Putamen (tissue), 1 donor: ENCODE results near the gene GAS2L2.
A peak's percentile ranks its signal among the peaks of the same experiment; 100 is the strongest.

Experiments used
- DNase-seq: peaks from one replicate; pipeline ENCODE4 v3.0.0-alpha.2; 2016; ENCODE audit warnings: low spot score

Gene GAS2L2

GRCh38 chr17:35745749-35746320 is 7.2 kb downstream of the GAS2L2 start:
- no peak for DNase-seq

- no peak for DNase-seq
These were observed 7.8 kb downstream of the GAS2L2 start for GRCh38 chr17:35745246-35745645.

GRCh38 chr17:35744830-35745229 is 8.2 kb downstream of the GAS2L2 start:
- DNase-seq, result no peak

- DNase-seq, result no peak
These were observed 9.3 kb downstream of the GAS2L2 start for GRCh38 chr17:35743626-35744328.

GRCh38 chr17:35742896-35743477 is 10.1 kb downstream of the GAS2L2 start:
- DNase-seq, result no peak

- no peak for DNase-seq
These were observed 10.5 kb downstream of the GAS2L2 start for GRCh38 chr17:35742496-35742895.

- DNase-seq, result no peak
These were observed 11.8 kb downstream of the GAS2L2 start for GRCh38 chr17:35740997-35741931.

- no peak for DNase-seq
These were observed 12.8 kb downstream of the GAS2L2 start for GRCh38 chr17:35740216-35740615.

GRCh38 chr17:35738519-35739133 is 14.4 kb downstream of the GAS2L2 start:
- DNase-seq, result no peak

- no peak for DNase-seq
These were observed 16.8 kb downstream of the GAS2L2 start for GRCh38 chr17:35736236-35736635.

- no peak for DNase-seq
These were observed 17.8 kb downstream of the GAS2L2 start for GRCh38 chr17:35735036-35735805.

- no peak for DNase-seq
These were observed 18.6 kb downstream of the GAS2L2 start for GRCh38 chr17:35734396-35734795.

GRCh38 chr17:35733366-35733765 is 19.7 kb downstream of the GAS2L2 start:
- DNase-seq, result no peak

GRCh38 chr17:35732806-35733136 is 20.3 kb downstream of the GAS2L2 start:
- no peak for DNase-seq

GRCh38 chr17:35731917-35732805 is 20.9 kb downstream of the GAS2L2 start:
- no peak for DNase-seq

GRCh38 chr17:35731239-35731916 is 21.7 kb downstream of the GAS2L2 start, which contains the start of gene RASL10B:
Gene RASL10B (plus strand): TSS chr17:35731639. CDS start chr17:35735185, 3,546 bp downstream.
- peak; percentile 56 for DNase-seq

GRCh38 chr17:35730400-35731005 is 22.5 kb downstream of the GAS2L2 start:
- DNase-seq, result no peak

- no peak for DNase-seq
These were observed 23.6 kb downstream of the GAS2L2 start for GRCh38 chr17:35729405-35729833.

- DNase-seq, result no peak
These were observed 24.5 kb downstream of the GAS2L2 start for GRCh38 chr17:35728551-35728950.
